Body of pancreas (tissue), 4 donors: ENCODE measurements around the gene HES4.

Experiments used
- POLR2A ChIP-seq, 3 donors: fragments of 450-650 bp; IDR thresholded peaks; one replicate each; pipeline ENCODE4 v1.6.1; 2016; ENCODE audit warnings: antibody characterized with exemption in 3 of 3, mild to moderate bottlenecking in 2 of 3
- TF ChIP-seq, protein P1 (sequence below), 7 experiments: fragments of 450-650 bp in 4 of 7; fragments of 200-600 bp in 3 of 7; sonication (generic) in 3 of 7; IDR thresholded peaks; one replicate each; pipeline ENCODE4 v1.5.1; 2016 to 2019; ENCODE audit warnings: antibody characterized with exemption in 7 of 7

DNA sequence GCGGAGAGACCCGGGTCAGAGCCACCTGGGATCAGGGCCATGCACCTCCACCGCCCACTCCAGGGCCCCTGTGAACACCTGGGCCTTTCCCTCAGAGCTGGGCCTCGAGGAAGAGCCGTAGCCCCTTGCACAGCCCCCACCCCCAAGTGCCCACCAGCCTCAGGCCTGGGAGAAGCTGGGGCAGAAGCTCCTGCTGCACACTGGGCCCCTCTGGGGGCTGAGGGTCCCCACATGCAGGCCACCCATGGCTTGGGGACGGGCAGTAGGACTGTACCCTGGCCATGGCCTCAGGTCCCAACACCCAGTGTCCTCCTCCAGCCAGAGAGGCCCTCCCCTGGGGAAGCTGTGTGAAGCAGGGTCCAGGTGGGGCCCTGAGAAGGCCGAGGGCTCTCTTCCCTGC, 47.3 kb downstream of the HES4 start:
- TF ChIP-seq, protein P1, sequence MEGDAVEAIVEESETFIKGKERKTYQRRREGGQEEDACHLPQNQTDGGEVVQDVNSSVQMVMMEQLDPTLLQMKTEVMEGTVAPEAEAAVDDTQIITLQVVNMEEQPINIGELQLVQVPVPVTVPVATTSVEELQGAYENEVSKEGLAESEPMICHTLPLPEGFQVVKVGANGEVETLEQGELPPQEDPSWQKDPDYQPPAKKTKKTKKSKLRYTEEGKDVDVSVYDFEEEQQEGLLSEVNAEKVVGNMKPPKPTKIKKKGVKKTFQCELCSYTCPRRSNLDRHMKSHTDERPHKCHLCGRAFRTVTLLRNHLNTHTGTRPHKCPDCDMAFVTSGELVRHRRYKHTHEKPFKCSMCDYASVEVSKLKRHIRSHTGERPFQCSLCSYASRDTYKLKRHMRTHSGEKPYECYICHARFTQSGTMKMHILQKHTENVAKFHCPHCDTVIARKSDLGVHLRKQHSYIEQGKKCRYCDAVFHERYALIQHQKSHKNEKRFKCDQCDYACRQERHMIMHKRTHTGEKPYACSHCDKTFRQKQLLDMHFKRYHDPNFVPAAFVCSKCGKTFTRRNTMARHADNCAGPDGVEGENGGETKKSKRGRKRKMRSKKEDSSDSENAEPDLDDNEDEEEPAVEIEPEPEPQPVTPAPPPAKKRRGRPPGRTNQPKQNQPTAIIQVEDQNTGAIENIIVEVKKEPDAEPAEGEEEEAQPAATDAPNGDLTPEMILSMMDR (IDR thresholded peaks at IDR 0.05): no peak
- TF ChIP-seq POLR2A (IDR thresholded peaks at IDR 0.05): no peak
